ENCODE data around the gene PUM2.
A peak's percentile ranks its signal among the peaks of the same experiment; 100 is the strongest.

PUM2 gene

GRCh38 chr2:20227894-20228505 lies 122.6 kb downstream of the PUM2 start:
- H3K4me3 ChIP-seq (ENCODE audit: low read depth, low read length) = no peak overlapping the region
- TF ChIP-seq, protein P1, sequence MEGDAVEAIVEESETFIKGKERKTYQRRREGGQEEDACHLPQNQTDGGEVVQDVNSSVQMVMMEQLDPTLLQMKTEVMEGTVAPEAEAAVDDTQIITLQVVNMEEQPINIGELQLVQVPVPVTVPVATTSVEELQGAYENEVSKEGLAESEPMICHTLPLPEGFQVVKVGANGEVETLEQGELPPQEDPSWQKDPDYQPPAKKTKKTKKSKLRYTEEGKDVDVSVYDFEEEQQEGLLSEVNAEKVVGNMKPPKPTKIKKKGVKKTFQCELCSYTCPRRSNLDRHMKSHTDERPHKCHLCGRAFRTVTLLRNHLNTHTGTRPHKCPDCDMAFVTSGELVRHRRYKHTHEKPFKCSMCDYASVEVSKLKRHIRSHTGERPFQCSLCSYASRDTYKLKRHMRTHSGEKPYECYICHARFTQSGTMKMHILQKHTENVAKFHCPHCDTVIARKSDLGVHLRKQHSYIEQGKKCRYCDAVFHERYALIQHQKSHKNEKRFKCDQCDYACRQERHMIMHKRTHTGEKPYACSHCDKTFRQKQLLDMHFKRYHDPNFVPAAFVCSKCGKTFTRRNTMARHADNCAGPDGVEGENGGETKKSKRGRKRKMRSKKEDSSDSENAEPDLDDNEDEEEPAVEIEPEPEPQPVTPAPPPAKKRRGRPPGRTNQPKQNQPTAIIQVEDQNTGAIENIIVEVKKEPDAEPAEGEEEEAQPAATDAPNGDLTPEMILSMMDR (IDR thresholded peaks at IDR 0.05; ENCODE audit: insufficient read depth, low read depth, low read length, missing control alignments) = peak; percentile 6
- DNase-seq (ENCODE audit: low read depth) = no peak

DNA sequence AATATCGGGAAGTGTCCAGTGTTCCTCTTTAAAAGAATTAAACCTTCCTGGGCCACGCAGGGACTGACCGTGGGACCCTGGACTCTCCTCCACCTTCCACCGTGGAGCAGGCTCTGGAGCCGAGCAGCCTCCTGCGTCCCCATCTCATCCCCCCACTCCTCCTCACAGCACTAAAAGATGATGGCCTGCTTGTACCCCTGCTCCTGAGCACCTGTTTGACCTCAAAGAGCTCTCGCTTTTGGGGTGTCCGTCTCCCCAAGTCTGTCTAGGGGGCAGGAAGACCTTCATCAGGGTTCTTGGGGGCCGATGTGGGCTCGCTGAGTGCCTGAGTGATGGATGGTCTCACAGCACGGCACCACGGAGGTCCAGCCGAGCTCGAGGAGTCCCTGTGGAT lies 124.5 kb downstream of the PUM2 start:
- TF ChIP-seq, protein P1 (IDR thresholded peaks at IDR 0.05; ENCODE audit: insufficient read depth, low read depth, low read length, missing control alignments) = no peak
- no peak for DNase-seq (ENCODE audit: low read depth)

DNA sequence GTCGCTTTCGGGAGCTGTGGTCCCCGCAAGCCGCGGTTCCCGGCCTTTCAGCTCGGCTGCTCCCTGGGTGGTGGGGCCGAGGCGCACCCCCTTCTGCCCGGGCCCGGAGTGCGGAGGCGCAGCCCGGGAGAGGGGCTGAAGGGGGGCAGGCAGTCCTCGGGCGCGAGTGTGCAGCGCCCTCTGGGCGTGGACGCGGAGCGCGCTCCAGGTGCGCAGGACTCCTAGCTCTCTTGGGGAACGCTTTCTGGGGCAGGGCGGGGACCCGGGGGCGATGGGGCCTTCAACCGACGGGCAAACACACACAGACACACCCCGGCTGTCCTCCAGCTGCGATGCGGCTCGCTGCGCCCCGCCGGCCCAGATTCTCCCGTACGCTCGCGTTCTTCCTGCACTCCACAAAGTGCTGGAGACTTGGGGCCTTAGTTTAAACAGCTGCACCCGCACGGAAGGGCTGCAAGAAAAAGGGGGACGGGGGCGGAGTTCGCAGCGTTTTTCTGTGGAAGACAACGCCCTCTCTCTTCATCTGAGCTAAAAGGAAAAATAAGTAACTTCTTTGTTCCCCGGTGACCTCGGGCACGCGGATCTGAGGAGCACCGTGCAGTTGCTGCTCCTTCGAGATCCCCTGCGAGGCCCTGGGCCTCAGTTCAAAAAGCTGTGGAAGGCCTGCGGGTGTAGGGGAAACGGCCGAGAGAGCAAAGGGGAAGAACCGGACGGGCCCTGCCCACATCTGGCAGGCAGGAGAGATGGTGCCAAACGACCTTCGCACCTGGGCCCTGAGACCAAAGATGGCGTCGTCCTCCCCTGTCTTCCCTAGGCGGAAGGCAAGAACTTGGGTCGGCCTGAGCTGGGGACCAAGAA lies 125.1 kb downstream of the PUM2 start:
- peak; percentile 76 for DNase-seq (ENCODE audit: low read depth)
- TF ChIP-seq, protein P1 (IDR thresholded peaks at IDR 0.05; ENCODE audit: insufficient read depth, low read depth, low read length, missing control alignments) = peak; percentile 63
- peak overlapping the region; percentile 46 for H3K4me3 ChIP-seq (ENCODE audit: low read depth, low read length)

More for the DNA sequence above, 124.5 kb downstream of the PUM2 start:
- no peak overlapping the region for H3K4me3 ChIP-seq (ENCODE audit: low read depth, low read length)

- TF ChIP-seq, protein P1 (IDR thresholded peaks at IDR 0.05; ENCODE audit: insufficient read depth, low read depth, low read length, missing control alignments) = no peak
- H3K4me3 ChIP-seq (ENCODE audit: low read depth, low read length) = peak within 1 kb of the TSS; percentile 66
- DNase-seq (ENCODE audit: low read depth) = peak; percentile 37
Measured at GRCh38 chr2:20224716-20225293, 125.8 kb downstream of the PUM2 start, which contains the start of gene SDC1. Gene SDC1, minus strand, starts transcription at chr2:20225130. Its CDS starts 263 bp downstream, at chr2:20224867.

- TF ChIP-seq, protein P1 (IDR thresholded peaks at IDR 0.05; ENCODE audit: insufficient read depth, low read depth, low read length, missing control alignments) = no peak
- DNase-seq (ENCODE audit: low read depth) = peak; percentile 45
- peak overlapping the region; percentile 66 for H3K4me3 ChIP-seq (ENCODE audit: low read depth, low read length)
Measured at GRCh38 chr2:20224164-20224715, 126.4 kb downstream of the PUM2 start.

DNA sequence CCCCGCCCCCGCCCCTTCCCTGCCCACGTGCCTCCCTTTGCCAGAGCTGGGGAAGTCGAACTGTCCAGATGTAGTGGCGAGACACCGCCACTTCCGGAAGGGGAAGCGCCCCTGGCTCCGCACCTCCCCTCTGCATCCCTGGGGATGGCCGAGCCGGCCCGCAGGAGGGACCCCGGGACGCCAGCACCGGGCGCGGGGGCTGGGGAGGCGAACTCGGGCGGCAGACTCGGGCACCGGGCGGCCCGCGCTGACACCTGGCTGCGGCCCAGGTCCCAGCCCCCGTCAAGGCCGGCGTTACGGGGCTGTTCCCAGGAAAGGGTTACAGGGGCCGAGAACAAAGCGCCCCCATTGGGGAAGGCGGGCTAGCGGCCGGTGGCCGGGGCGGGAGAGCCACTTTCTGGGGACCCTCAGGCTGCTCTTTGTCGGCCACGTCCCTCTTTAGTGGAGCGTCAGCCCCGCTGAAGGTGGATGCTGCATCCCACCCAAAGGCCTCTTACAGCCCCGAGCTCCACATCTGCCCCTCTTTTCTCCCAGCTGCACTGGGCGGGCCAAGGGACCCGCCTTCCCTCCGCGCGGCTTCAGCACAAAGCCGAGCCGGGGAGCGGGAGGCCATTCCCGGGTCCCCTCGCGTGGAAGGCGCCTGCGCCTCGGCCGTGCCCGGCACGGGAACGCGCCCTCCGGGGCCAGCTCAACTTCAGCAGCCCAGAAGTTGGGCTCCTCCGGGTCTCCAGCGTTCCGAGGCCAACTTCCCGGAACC lies 127.1 kb downstream of the PUM2 start:
- H3K4me3 ChIP-seq (ENCODE audit: low read depth, low read length) = peak overlapping the region; percentile 66
- peak; percentile 39 for DNase-seq (ENCODE audit: low read depth)
- TF ChIP-seq, protein P1 (IDR thresholded peaks at IDR 0.05; ENCODE audit: insufficient read depth, low read depth, low read length, missing control alignments) = no peak
